ENCODE measurements around the gene NR1H4.

DNA sequence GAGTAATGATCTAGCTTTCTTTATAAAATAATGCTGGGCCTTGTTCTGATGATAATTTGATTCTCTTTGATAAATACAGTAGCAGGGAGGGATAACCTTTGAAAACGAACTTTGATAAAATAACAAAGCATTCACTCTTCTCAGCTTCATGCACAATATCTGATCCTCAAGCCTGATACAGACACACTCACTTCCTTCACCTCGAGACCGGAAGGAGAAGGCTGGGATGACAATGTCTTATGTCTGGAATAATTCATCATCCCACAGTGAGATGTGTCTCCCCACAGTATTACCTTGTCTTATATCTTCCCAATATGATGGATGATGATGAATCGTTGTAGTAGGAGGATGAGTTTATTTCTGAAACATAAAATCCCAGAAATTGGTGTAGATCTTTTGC is 15.5 kb upstream of the NR1H4 start:
- TF ChIP-seq, protein P1, sequence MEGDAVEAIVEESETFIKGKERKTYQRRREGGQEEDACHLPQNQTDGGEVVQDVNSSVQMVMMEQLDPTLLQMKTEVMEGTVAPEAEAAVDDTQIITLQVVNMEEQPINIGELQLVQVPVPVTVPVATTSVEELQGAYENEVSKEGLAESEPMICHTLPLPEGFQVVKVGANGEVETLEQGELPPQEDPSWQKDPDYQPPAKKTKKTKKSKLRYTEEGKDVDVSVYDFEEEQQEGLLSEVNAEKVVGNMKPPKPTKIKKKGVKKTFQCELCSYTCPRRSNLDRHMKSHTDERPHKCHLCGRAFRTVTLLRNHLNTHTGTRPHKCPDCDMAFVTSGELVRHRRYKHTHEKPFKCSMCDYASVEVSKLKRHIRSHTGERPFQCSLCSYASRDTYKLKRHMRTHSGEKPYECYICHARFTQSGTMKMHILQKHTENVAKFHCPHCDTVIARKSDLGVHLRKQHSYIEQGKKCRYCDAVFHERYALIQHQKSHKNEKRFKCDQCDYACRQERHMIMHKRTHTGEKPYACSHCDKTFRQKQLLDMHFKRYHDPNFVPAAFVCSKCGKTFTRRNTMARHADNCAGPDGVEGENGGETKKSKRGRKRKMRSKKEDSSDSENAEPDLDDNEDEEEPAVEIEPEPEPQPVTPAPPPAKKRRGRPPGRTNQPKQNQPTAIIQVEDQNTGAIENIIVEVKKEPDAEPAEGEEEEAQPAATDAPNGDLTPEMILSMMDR (conservative IDR thresholded peaks at IDR 0.05; ENCODE audit: low read depth in 2 of 2) = no peak
- TF ChIP-seq EZH2 (IDR thresholded peaks at IDR 0.05; ENCODE audit: low read depth, unreplicated experiment) = no peak
- no peak for TF ChIP-seq EZH2phosphoT487 (IDR thresholded peaks at IDR 0.05; ENCODE audit: unreplicated experiment)
- no peak for TF ChIP-seq JUNB (IDR thresholded peaks at IDR 0.05; ENCODE audit: unreplicated experiment)
- TF ChIP-seq POLR2AphosphoS5 (IDR thresholded peaks at IDR 0.05; ENCODE audit: low read depth) = no peak
- TF ChIP-seq, protein P2, sequence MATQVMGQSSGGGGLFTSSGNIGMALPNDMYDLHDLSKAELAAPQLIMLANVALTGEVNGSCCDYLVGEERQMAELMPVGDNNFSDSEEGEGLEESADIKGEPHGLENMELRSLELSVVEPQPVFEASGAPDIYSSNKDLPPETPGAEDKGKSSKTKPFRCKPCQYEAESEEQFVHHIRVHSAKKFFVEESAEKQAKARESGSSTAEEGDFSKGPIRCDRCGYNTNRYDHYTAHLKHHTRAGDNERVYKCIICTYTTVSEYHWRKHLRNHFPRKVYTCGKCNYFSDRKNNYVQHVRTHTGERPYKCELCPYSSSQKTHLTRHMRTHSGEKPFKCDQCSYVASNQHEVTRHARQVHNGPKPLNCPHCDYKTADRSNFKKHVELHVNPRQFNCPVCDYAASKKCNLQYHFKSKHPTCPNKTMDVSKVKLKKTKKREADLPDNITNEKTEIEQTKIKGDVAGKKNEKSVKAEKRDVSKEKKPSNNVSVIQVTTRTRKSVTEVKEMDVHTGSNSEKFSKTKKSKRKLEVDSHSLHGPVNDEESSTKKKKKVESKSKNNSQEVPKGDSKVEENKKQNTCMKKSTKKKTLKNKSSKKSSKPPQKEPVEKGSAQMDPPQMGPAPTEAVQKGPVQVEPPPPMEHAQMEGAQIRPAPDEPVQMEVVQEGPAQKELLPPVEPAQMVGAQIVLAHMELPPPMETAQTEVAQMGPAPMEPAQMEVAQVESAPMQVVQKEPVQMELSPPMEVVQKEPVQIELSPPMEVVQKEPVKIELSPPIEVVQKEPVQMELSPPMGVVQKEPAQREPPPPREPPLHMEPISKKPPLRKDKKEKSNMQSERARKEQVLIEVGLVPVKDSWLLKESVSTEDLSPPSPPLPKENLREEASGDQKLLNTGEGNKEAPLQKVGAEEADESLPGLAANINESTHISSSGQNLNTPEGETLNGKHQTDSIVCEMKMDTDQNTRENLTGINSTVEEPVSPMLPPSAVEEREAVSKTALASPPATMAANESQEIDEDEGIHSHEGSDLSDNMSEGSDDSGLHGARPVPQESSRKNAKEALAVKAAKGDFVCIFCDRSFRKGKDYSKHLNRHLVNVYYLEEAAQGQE (IDR thresholded peaks at IDR 0.05; ENCODE audit: unreplicated experiment) = no peak
- TF ChIP-seq STAT1 (IDR thresholded peaks at IDR 0.05; ENCODE audit: unreplicated experiment) = no peak
- no peak for TF ChIP-seq CREB1 (CRISPR knock-in tag; IDR thresholded peaks at IDR 0.05; ENCODE audit: low read depth)
- TF ChIP-seq, protein P3, sequence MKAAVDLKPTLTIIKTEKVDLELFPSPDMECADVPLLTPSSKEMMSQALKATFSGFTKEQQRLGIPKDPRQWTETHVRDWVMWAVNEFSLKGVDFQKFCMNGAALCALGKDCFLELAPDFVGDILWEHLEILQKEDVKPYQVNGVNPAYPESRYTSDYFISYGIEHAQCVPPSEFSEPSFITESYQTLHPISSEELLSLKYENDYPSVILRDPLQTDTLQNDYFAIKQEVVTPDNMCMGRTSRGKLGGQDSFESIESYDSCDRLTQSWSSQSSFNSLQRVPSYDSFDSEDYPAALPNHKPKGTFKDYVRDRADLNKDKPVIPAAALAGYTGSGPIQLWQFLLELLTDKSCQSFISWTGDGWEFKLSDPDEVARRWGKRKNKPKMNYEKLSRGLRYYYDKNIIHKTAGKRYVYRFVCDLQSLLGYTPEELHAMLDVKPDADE (IDR thresholded peaks at IDR 0.05) = no peak
- no peak for TF ChIP-seq ZNF331 (CRISPR knock-in tag; IDR thresholded peaks at IDR 0.05; ENCODE audit: low read depth)
- TF ChIP-seq ZNF114 (CRISPR knock-in tag; IDR thresholded peaks at IDR 0.05) = no peak
